LNCaP clone FGC (cell line): ENCODE data around the gene ADPRH.

Experiments used
- DNase-seq: peaks from one replicate; pipeline ENCODE4 v3.0.0-alpha.2; 2011; ENCODE audit warnings: low read depth
- H3K4me3 ChIP-seq: 2 replicates; pipeline ENCODE4 v1.5.1; 2011; ENCODE audit warnings: mild to moderate bottlenecking, low read depth, low read length, control low read depth
- CTCF ChIP-seq: IDR thresholded peaks from 2 replicates; pipeline ENCODE4 v1.5.1; 2012; ENCODE audit warnings: mild to moderate bottlenecking; ENCODE audit not compliant: control insufficient read depth, insufficient read depth; ENCODE audit errors: extremely low read depth

ADPRH gene

DNA sequence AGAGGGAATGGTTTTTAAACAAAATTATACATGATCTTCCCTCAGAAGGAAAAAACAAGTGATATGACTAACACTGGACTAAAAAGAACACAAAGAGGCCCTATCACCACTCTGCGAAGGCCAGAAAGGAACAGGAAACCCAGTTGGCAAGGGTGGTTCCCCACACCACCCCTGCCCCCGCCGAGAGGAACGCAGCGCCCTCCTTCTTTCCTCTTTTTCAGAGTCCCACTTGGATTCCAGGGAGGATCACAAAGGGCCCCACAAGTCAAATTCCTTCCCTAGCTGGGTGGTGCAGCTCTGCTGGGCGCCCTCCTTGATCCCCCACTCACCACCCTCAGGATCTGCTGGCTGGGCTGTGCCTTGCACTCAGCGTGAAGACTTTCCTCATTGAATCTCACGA, 48.2 kb downstream of the ADPRH start:
- H3K4me3 ChIP-seq: no peak overlapping the region
- TF ChIP-seq CTCF: no peak
- no peak for DNase-seq

DNA sequence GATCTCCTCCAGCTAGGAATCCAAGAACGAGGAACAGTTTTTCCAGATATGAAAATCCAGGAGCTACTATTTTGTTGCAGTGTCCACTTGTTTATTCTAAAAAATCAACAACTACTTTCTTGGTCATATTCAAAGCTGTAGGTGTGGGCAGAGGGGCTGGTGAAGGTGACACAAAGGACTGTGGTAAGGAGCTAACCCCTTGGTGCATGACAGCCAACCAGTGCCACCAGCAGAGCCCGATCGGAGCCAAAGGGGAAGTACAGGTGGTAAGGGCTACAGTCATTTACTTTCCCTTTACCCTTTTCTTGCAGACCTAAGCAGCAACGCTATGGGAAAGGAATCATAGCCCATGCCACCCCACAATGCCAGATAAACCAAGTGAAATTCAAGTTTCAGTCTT, 49.1 kb downstream of the ADPRH start:
- H3K4me3 ChIP-seq: no peak overlapping the region
- TF ChIP-seq CTCF: no peak
- no peak for DNase-seq

DNA sequence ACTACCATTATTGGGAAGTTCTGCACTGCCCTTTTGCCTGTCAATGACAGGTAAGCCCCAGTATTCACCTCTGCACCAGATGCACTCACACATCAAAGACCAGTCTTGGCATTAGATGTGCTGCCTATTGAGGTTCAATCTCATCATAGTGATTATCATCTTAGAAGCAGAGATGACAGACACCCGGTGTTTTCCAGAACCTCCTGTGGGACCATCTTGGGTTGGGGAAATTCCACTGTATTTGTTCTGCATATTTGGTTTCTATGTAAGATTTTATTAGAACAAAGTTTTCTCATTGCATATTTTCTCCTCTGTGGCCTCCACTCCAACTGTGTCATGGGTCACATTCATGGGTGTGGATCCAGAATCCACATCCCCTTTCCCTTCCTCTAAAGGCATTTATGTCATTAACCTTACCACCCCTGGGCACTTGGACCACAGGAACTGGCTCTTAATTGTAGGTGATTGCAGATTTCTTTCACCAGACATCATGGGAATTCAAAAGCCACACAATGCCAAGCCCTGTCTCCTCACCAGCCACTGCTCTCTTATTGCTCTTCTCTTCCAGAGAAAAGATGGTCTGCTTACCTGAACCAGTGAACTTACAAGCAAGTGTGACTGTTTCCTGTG, 49.6 kb downstream of the ADPRH start:
- H3K4me3 ChIP-seq: no peak overlapping the region
- DNase-seq: no peak
- no peak for TF ChIP-seq CTCF

- no peak overlapping the region for H3K4me3 ChIP-seq
- no peak for DNase-seq
- TF ChIP-seq CTCF: no peak
Measured at GRCh38 chr3:119630128-119630879, 51.0 kb downstream of the ADPRH start.

- no peak for DNase-seq
- H3K4me3 ChIP-seq: no peak overlapping the region
- no peak for TF ChIP-seq CTCF
Measured at GRCh38 chr3:119630880-119631329, 51.6 kb downstream of the ADPRH start.

DNA sequence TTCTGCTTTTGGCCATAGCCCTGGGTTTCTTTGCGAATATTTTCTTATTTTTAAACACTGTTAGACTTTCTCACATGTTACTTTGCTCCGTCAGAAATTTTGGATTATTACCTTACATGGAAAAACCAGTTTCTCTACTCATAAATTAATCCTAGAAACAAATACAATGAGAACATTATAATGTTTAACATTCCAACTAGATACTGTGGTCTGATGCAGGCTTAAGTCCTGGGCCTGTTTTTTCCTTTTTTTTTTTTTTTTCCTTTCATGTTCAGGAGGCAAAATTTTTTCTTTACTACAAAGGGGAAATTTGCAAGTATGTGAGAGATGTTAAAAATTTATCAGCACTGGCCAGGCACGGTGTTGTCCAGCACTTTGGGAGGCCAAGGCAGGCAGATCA, 52.2 kb downstream of the ADPRH start:
- H3K4me3 ChIP-seq: no peak overlapping the region
- no peak for DNase-seq
- no peak for TF ChIP-seq CTCF

GRCh38 chr3:119632216-119632615, 52.9 kb downstream of the ADPRH start:
- no peak for TF ChIP-seq CTCF
- H3K4me3 ChIP-seq: no peak overlapping the region
- no peak for DNase-seq
